GM21447 (cell line): ENCODE data around the gene MKLN1.
"Not testable (repeated sequence)": the region's sequence is repeated elsewhere in the genome, so short reads cannot be mapped to it uniquely, and the experiment has no call there.

Experiments used
- ATAC-seq: cut with Tn5 transposase; IDR thresholded peaks from one replicate; pipeline ENCODE4 v1.9.1; 2021; ENCODE audit not compliant: unreplicated experiment

Gene MKLN1

GRCh38 chr7:131455546-131455945, 127.9 kb downstream of the MKLN1 start:
- no peak for ATAC-seq

- no peak for ATAC-seq
These were observed 128.7 kb downstream of the MKLN1 start for GRCh38 chr7:131456338-131456737.

- ATAC-seq, result no peak
These were observed 131.6 kb downstream of the MKLN1 start for GRCh38 chr7:131459256-131459655.

GRCh38 chr7:131462059-131462458, 134.4 kb downstream of the MKLN1 start:
- no peak for ATAC-seq

- ATAC-seq, result not testable (repeated sequence)
These were observed 135.0 kb downstream of the MKLN1 start for GRCh38 chr7:131462715-131463114.

GRCh38 chr7:131466735-131467365, 139.2 kb downstream of the MKLN1 start:
- ATAC-seq, result no peak

GRCh38 chr7:131467788-131468187, 140.1 kb downstream of the MKLN1 start:
- no peak for ATAC-seq

GRCh38 chr7:131471250-131472004, 143.8 kb downstream of the MKLN1 start:
- no peak for ATAC-seq

- no peak for ATAC-seq
These were observed 149.1 kb downstream of the MKLN1 start for GRCh38 chr7:131476740-131477139.

- ATAC-seq, result no peak
These were observed 153.0 kb downstream of the MKLN1 start for GRCh38 chr7:131480384-131481315.

GRCh38 chr7:131482800-131483199, 155.1 kb downstream of the MKLN1 start:
- ATAC-seq, result no peak

- no peak for ATAC-seq
These were observed 155.9 kb downstream of the MKLN1 start for GRCh38 chr7:131483586-131483985.

GRCh38 chr7:131486346-131486745, 158.7 kb downstream of the MKLN1 start:
- no peak for ATAC-seq

- no peak for ATAC-seq
These were observed 159.5 kb downstream of the MKLN1 start for GRCh38 chr7:131487217-131487616.

GRCh38 chr7:131488361-131488760, 160.7 kb downstream of the MKLN1 start:
- no peak for ATAC-seq

GRCh38 chr7:131489196-131489595, 161.5 kb downstream of the MKLN1 start:
- ATAC-seq, result no peak

- ATAC-seq, result no peak
These were observed 162.2 kb downstream of the MKLN1 start for GRCh38 chr7:131489881-131490280.

- no peak for ATAC-seq
These were observed 165.4 kb downstream of the MKLN1 start for GRCh38 chr7:131493081-131493480.

GRCh38 chr7:131493581-131493980, 165.9 kb downstream of the MKLN1 start:
- no peak for ATAC-seq

GRCh38 chr7:131494182-131494581, 166.5 kb downstream of the MKLN1 start:
- ATAC-seq, result no peak

GRCh38 chr7:131495669-131496498, 168.2 kb downstream of the MKLN1 start:
- no peak for ATAC-seq
